Testis (tissue), 3 donors: ENCODE measurements around the gene CXADR. TPM values are rescaled to one million over a fixed set of nuclear protein-coding genes. Genes with fewer than 3 reads are reported as not detected.
"Not testable (repeated sequence)": the region's sequence is repeated elsewhere in the genome, so short reads cannot be mapped to it uniquely, and the experiment has no call there.

ENCODE experiments used
- DNase-seq: peaks from one replicate; pipeline ENCODE4 v3.0.0-alpha.2; 2019
- H3K27ac ChIP-seq, 2 donors: fragments of 200-600 bp; sonication (generic); one replicate each; pipeline ENCODE4 v1.5.1; 2019
- H3K27me3 ChIP-seq: fragments of 200-600 bp; sonication (generic); one replicate; pipeline ENCODE4 v1.5.1; 2019
- H3K36me3 ChIP-seq: fragments of 200-600 bp; sonication (generic); one replicate; pipeline ENCODE4 v1.5.1; 2017; ENCODE audit warnings: low read depth; ENCODE audit errors: missing control alignments
- H3K4me1 ChIP-seq: fragments of 200-600 bp; sonication (generic); one replicate; pipeline ENCODE4 v1.5.1; 2019
- H3K4me3 ChIP-seq, 2 donors: fragments of 200-600 bp; sonication (generic); one replicate each; pipeline ENCODE4 v1.5.1; 2017 to 2019
- H3K9me3 ChIP-seq: fragments of 200-600 bp; sonication (generic); one replicate; pipeline ENCODE4 v1.5.1; 2017
- CTCF ChIP-seq, 3 experiments: fragments of 450-650 bp in 2 of 3; fragments of 200-600 bp in 1 of 3; sonication (generic) in 1 of 3; IDR thresholded peaks; one replicate each; pipeline ENCODE4 v1.5.1; 2016 to 2019; ENCODE audit warnings: antibody characterized with exemption in 3 of 3, mild to moderate bottlenecking in 2 of 3, moderate library complexity in 1 of 3
- POLR2A ChIP-seq: fragments of 450-650 bp; IDR thresholded peaks from one replicate; pipeline ENCODE4 v1.6.1; 2017; ENCODE audit warnings: antibody characterized with exemption, mild to moderate bottlenecking, moderate library complexity
- WGBS, 2 donors: methylation state at CpG; one replicate each; pipeline ENCODE4 v1.1.5; 2018; 5-methylcytosine and 5-hydroxymethylcytosine counted together
- intact Hi-C: fragments of 100-400 bp; cut with DNase I; formaldehyde crosslinking; loops from one replicate; pipeline ENCODE4 v1.15.1; 2023; ENCODE audit warnings: low total_unique reads
- polyA plus RNA-seq: library from polyadenylated mRNA; stranded (reverse); fragments of 350-450 nt; fragmentation: Illumina TruSeq; extraction: RNeasy Lipid Tissue Mini Kit (QIAGEN cat#74804); gene quantifications from one replicate; pipeline ENCODE4 v1.2.3, GENCODE V29; 2014; ENCODE audit warnings: low read depth, low replicate concordance; ENCODE audit not compliant: insufficient read depth
- total RNA-seq, 2 donors: library from RNA; depleted of rRNA; stranded (reverse); fragments of >200 nt; gene quantifications; one replicate each; pipeline ENCODE4 v1.2.3, GENCODE V29; 2016

CXADR gene
- total and polyA plus RNA-seq, 3 donors from 2014 or later: 17.6 to 87.0 (median 65.4) TPM

GRCh38 chr21:17514124-17514845 is 1.4 kb downstream of the CXADR start:
- peak overlapping the region; percentile 83 to 88 for H3K27ac ChIP-seq
- H3K27me3 ChIP-seq: no peaks in the 10 kb centered on the region
- peak overlapping the region; percentile 80 to 83 for H3K4me3 ChIP-seq
- peaks cover 8% of the 10 kb centered on the region for H3K4me1 ChIP-seq
- H3K36me3 ChIP-seq: no peaks in the 10 kb centered on the region
- 43 to 50% methylated on average over 13 of the region's 13 CpGs for WGBS, 2 donors
- TF ChIP-seq CTCF (IDR thresholded peaks at IDR 0.05): no peak
- TF ChIP-seq POLR2A: no peak
- DNase-seq: no peak
- intact Hi-C loops: no loop called here
- no peaks in the 10 kb centered on the region for H3K9me3 ChIP-seq

- intact Hi-C loops, H3K27ac ChIP-seq, H3K36me3 ChIP-seq, H3K27me3 ChIP-seq, H3K9me3 ChIP-seq, DNase-seq, H3K4me1 ChIP-seq, H3K4me3 ChIP-seq: not testable (repeated sequence)
- WGBS, 2 donors: 74 to 76% methylated on average over 1 of the region's 1 CpG
Measured at GRCh38 chr21:17517008-17517407, 4.2 kb downstream of the CXADR start.

GRCh38 chr21:17519208-17519738 is 6.4 kb downstream of the CXADR start:
- TF ChIP-seq CTCF (IDR thresholded peaks at IDR 0.05) (no peak), POLR2A (no peak)
- 62 to 73% methylated on average over 2 of the region's 2 CpGs for WGBS, 2 donors

GRCh38 chr21:17519965-17520609 is 7.2 kb downstream of the CXADR start:
- no peak for TF ChIP-seq CTCF (IDR thresholded peaks at IDR 0.05)
- no peak for TF ChIP-seq POLR2A
- WGBS, 2 donors: 81 to 90% methylated on average over 8 of the region's 8 CpGs
- intact Hi-C loops: no loop called here
- no peak for DNase-seq
- Histone ChIP-seq H3K27me3 (no peaks in the 10 kb centered on the region), H3K36me3 (no peaks in the 10 kb centered on the region), H3K9me3 (no peaks in the 10 kb centered on the region), H3K4me1 (peaks cover 5% of the 10 kb centered on the region), H3K27ac (no peak overlapping the region), H3K4me3 (no peak overlapping the region)

More at GRCh38 chr21:17519208-17519738, 6.4 kb downstream of the CXADR start:
- H3K4me1 ChIP-seq: no peaks in the 10 kb centered on the region
- DNase-seq: no peak
- H3K27ac ChIP-seq: no peak overlapping the region
- no peaks in the 10 kb centered on the region for H3K9me3 ChIP-seq
- no peak overlapping the region for H3K4me3 ChIP-seq
- intact Hi-C loops: no loop called here
- no peaks in the 10 kb centered on the region for H3K27me3 ChIP-seq
- no peaks in the 10 kb centered on the region for H3K36me3 ChIP-seq

GRCh38 chr21:17523007-17523451 is 10.2 kb downstream of the CXADR start:
- Histone ChIP-seq H3K9me3 (no peaks in the 10 kb centered on the region), H3K4me3 (no peak overlapping the region), H3K27me3 (no peaks in the 10 kb centered on the region), H3K36me3 (no peaks in the 10 kb centered on the region), H3K27ac (no peak overlapping the region), H3K4me1 (peaks cover 9% of the 10 kb centered on the region)
- WGBS, 2 donors: 70 to 71% methylated on average over 2 of the region's 2 CpGs
- DNase-seq: no peak
- TF ChIP-seq POLR2A (no peak), CTCF (IDR thresholded peaks at IDR 0.05) (no peak)
- intact Hi-C loops: no loop called here

- intact Hi-C loops, H3K27me3 ChIP-seq, H3K4me1 ChIP-seq, H3K27ac ChIP-seq, H3K4me3 ChIP-seq, DNase-seq, H3K36me3 ChIP-seq, H3K9me3 ChIP-seq: not testable (repeated sequence)
- 86 to 92% methylated on average over 10 of the region's 10 CpGs for WGBS, 2 donors
Measured at GRCh38 chr21:17523979-17524494, 11.2 kb downstream of the CXADR start.
